K562 (cell line): Measurements from ENCODE around the gene ANAPC16. TPM values are rescaled to one million over a fixed set of nuclear protein-coding genes. Genes with fewer than 3 reads are reported as not detected.

Experiments used
- ATAC-seq: fragments of 200-7000 bp; cut with Tn5 transposase; 3 replicates; pipeline ENCODE4 v1.9.1; 2020; ENCODE audit warnings: moderate library complexity
- BruUV-seq: library from RNA; stranded (reverse); fragments of 400-500 nt; replicated peaks from 2 replicates; lab custom pipeline; 2021; lab: Mats Ljungman, UMichigan
- CTCF ChIA-PET: fragments of 300-600 bp; formaldehyde crosslinking; extraction: SDS; loops from one replicate; lab custom pipeline; 2021; ENCODE audit warnings: low intra/inter-chr PET ratio; lab: Yijun Ruan, JAX
- POLR2A ChIA-PET: fragments of 300-600, 350-650 bp; sonication (Branson Sonifier 250); formaldehyde crosslinking; extraction: SDS; loops from one replicate; lab custom pipeline; 2021; ENCODE audit warnings: antibody characterized with exemption, inconsistent platforms; lab: Yijun Ruan, JAX
- DNase-seq, 4 experiments: peaks; one replicate each; pipeline versions ENCODE4 v3.0.0 to v3.0.0-alpha.2; 2011 to 2018; ENCODE audit warnings: low spot score in 3 of 4, mixed read lengths in 3 of 4; ENCODE audit errors: extremely low read depth in 1 of 4
- FAIRE-seq: peaks from 2 replicates; lab custom pipeline; 2011; peaks lifted over from hg19 to GRCh38; lab: Jason Lieb, UNC
- H2AFZ ChIP-seq: 2 replicates; pipeline ENCODE4 v1.6.0; 2011; ENCODE audit warnings: low read depth, low read length, control low read depth, inconsistent platforms
- H3K27ac ChIP-seq: fragments of 200-600 bp; 3 replicates; pipeline ENCODE4 v1.8.0; 2011; ENCODE audit warnings: low read depth, mild to moderate bottlenecking, control low read depth, inconsistent platforms, low read length, moderate library complexity, mixed read lengths; ENCODE audit errors: extremely low read depth
- H3K27me3 ChIP-seq, 2 experiments: fragments of 300-600 bp in 1 of 2; 2 replicates in 1 of 2; 3 replicates in 1 of 2; pipeline versions ENCODE4 v1.6.0 to v1.8.0; 2011; ENCODE audit warnings: inconsistent platforms in 2 of 2, low read length in 2 of 2, mild to moderate bottlenecking in 1 of 2, mixed read lengths in 1 of 2, moderate library complexity in 1 of 2; ENCODE audit not compliant: control insufficient read depth in 2 of 2, insufficient read depth in 2 of 2
- H3K36me3 ChIP-seq: fragments of 300-600 bp; 3 replicates; pipeline ENCODE4 v1.8.0; 2011; ENCODE audit warnings: mild to moderate bottlenecking, low read length, inconsistent platforms; ENCODE audit not compliant: control insufficient read depth, insufficient read depth
- H3K4me1 ChIP-seq, 2 experiments: fragments of 200-600 bp in 1 of 2; replicated peaks in 1 of 2; 2 replicates in 1 of 2; 3 replicates in 1 of 2; pipeline versions ENCODE4 v1.5.1 to v1.8.0; 2011; ENCODE audit warnings: inconsistent platforms in 2 of 2, low read length in 2 of 2, mild to moderate bottlenecking in 1 of 2, mixed read lengths in 1 of 2, moderate library complexity in 1 of 2; ENCODE audit not compliant: control insufficient read depth in 2 of 2, insufficient read depth in 2 of 2
- H3K4me2 ChIP-seq: 2 replicates; pipeline ENCODE4 v1.6.1; 2011; ENCODE audit warnings: low read length, control low read depth, inconsistent platforms, mixed read lengths; ENCODE audit not compliant: insufficient read depth
- H3K4me3 ChIP-seq: fragments of 200-600 bp; sonication (generic), shearing (Covaris generic); 2 replicates; pipeline ENCODE4 v1.5.1; 2016; ENCODE audit warnings: control low read depth, inconsistent platforms
- H3K79me2 ChIP-seq: fragments of 200-600 bp; 3 replicates; pipeline ENCODE4 v1.8.0; 2011; ENCODE audit warnings: low read length, inconsistent platforms; ENCODE audit not compliant: control insufficient read depth, insufficient read depth
- H3K9ac ChIP-seq, 2 experiments: 2 replicates each; pipeline versions ENCODE4 v1.6.0 to v1.6.1; 2011; ENCODE audit warnings: low read depth in 2 of 2, low read length in 2 of 2, control low read depth in 1 of 2, inconsistent platforms in 1 of 2, mild to moderate bottlenecking in 1 of 2, mixed read lengths in 1 of 2; ENCODE audit not compliant: insufficient read depth in 1 of 2
- H3K9me1 ChIP-seq: one replicate; pipeline ENCODE4 v1.6.0; 2011; ENCODE audit warnings: inconsistent platforms, mild to moderate bottlenecking, low read length, moderate library complexity; ENCODE audit not compliant: control insufficient read depth, insufficient read depth
- H3K9me3 ChIP-seq: replicated peaks from 2 replicates; pipeline ENCODE4 v1.5.1; 2011; ENCODE audit warnings: low read depth, low read length, inconsistent platforms; ENCODE audit not compliant: control insufficient read depth, insufficient read depth
- H4K20me1 ChIP-seq: replicated peaks from 2 replicates; pipeline ENCODE4 v1.6.1; 2011; ENCODE audit warnings: low read length, inconsistent platforms, mixed read lengths; ENCODE audit not compliant: control insufficient read depth, insufficient read depth
- CBX5 ChIP-seq: IDR thresholded peaks from 2 replicates; pipeline ENCODE4 v1.6.1; 2014; ENCODE audit warnings: low read depth, borderline replicate concordance
- FOXJ2 ChIP-seq: fragments of 200-800 bp; sonication (Bioruptor generic); IDR thresholded peaks from 2 replicates; pipeline ENCODE4 v1.6.1; 2016; ENCODE audit warnings: missing genetic modification characterization, missing compliant biosample characterization
- HMG20A ChIP-seq: fragments of 450-650 bp; formaldehyde crosslinking; conservative IDR thresholded peaks from 2 replicates; pipeline ENCODE4 v1.4.0; 2020; ENCODE audit warnings: mild to moderate bottlenecking, mixed read lengths
- HNRNPLL ChIP-seq: fragments of 200-400 bp; formaldehyde crosslinking; IDR thresholded peaks from 2 replicates; pipeline ENCODE4 v1.6.1; 2017; ENCODE audit warnings: low read length, low read depth, mild to moderate bottlenecking; ENCODE audit not compliant: poor library complexity, severe bottlenecking
- LEF1 ChIP-seq: fragments of 450-650 bp; IDR thresholded peaks from 2 replicates; pipeline ENCODE4 v1.6.1; 2016; ENCODE audit warnings: mild to moderate bottlenecking
- MAFF ChIP-seq: IDR thresholded peaks from 2 replicates; pipeline ENCODE4 v1.6.1; 2012; ENCODE audit warnings: low read length, improper control_type of control experiment
- NCOA1 ChIP-seq: fragments of 450-650 bp; IDR thresholded peaks from 2 replicates; pipeline ENCODE4 v1.6.1; 2016; ENCODE audit warnings: low read depth
- NFRKB ChIP-seq: fragments of 450-650 bp; IDR thresholded peaks from 2 replicates; pipeline ENCODE4 v1.6.1; 2016; ENCODE audit warnings: low read depth
- NFXL1 ChIP-seq: fragments of 450-650 bp; formaldehyde crosslinking; IDR thresholded peaks from 2 replicates; pipeline ENCODE4 v1.4.0; 2021; ENCODE audit warnings: mild to moderate bottlenecking
- NRF1 ChIP-seq, 2 experiments: fragments of 450-650 bp; IDR thresholded peaks in 1 of 2; conservative IDR thresholded peaks in 1 of 2; 2 replicates each; pipeline ENCODE4 v1.6.1; 2014; ENCODE audit warnings: mild to moderate bottlenecking in 2 of 2
- RB1 ChIP-seq: fragments of 450-650 bp; IDR thresholded peaks from 2 replicates; pipeline ENCODE4 v1.6.1; 2017; ENCODE audit warnings: low read depth, mild to moderate bottlenecking
- SMAD1 ChIP-seq: fragments of 150-350 bp; IDR thresholded peaks from 2 replicates; pipeline ENCODE4 v1.6.1; 2014; ENCODE audit warnings: low read length, low read depth; ENCODE audit not compliant: partially characterized antibody
- ZBTB43 ChIP-seq: sonication (generic); formaldehyde crosslinking; IDR thresholded peaks from 2 replicates; pipeline ENCODE4 v1.8.0; 2023; ENCODE audit warnings: mild to moderate bottlenecking, missing genetic modification reagents
- ZNF395 ChIP-seq: fragments of 200-800 bp; sonication (Bioruptor generic); IDR thresholded peaks from 2 replicates; pipeline ENCODE4 v1.6.1; 2017; ENCODE audit warnings: missing genetic modification characterization, missing compliant biosample characterization
- ZNF444 ChIP-seq: fragments of 250-450 bp; sonication (Bioruptor Pico); IDR thresholded peaks from 2 replicates; pipeline ENCODE4 v1.4.0; 2020; ENCODE audit warnings: mild to moderate bottlenecking, moderate library complexity
- WGBS: fragments of 100-300 bp; shearing (Covaris generic); methylation state at CpG from one replicate; pipeline ENCODE4 v1.1.6; 2016; ENCODE audit warnings: low coverage, mixed read lengths; ENCODE audit not compliant: insufficient coverage; ENCODE audit errors: missing lambda C conversion rate; 5-methylcytosine and 5-hydroxymethylcytosine counted together
- in situ Hi-C: fragments of 300-500 bp; cut with MboI; formaldehyde crosslinking; loops from 4 replicates; pipeline ENCODE4 v1.15.0; 2018; ENCODE audit warnings: inconsistent platforms, mixed read lengths
- intact Hi-C: fragments of 100-400 bp; cut with micrococcal nuclease; formaldehyde crosslinking; loops from 2 replicates; pipeline ENCODE4 v1.14.2; 2022
- polyA plus RNA-seq, 8 experiments: library from polyadenylated mRNA; depleted of rRNA in 4 of 8; stranded (reverse) in 5 of 8; unstranded in 3 of 8; fragments of >200 nt; fragmentation: Nextera tagmentation in 2 of 8; fragmentation: Illumina TruSeq in 1 of 8; extraction: Ambion mirVana in 2 of 8; extraction: Trizol in 1 of 8; gene quantifications; 2 replicates each; pipeline versions ENCODE4 v1.2.1 to v1.2.3, GENCODE V29; 2011 to 2014; ENCODE audit warnings: inconsistent platforms in 1 of 8, missing spikeins in 1 of 8
- total RNA-seq, 7 experiments: library from RNA; depleted of rRNA in 6 of 7; stranded (reverse); fragments of >200 nt in 6 of 7; fragmentation: Illumina TruSeq in 2 of 7; extraction: Trizol in 2 of 7; gene quantifications; 2 replicates each; pipeline versions ENCODE4 v1.2.1 to v1.2.3, GENCODE V29; 2011 to 2021; ENCODE audit warnings: low replicate concordance in 1 of 7
- TF ChIP-seq, protein P1 (sequence below): sonication (generic); formaldehyde crosslinking; IDR thresholded peaks from 2 replicates; pipeline ENCODE4 v1.9.0; 2022; ENCODE audit warnings: mild to moderate bottlenecking, missing genetic modification reagents
- TF ChIP-seq, protein P2 (sequence below): sonication (generic); formaldehyde crosslinking; IDR thresholded peaks from 2 replicates; pipeline ENCODE4 v1.8.0; 2022; ENCODE audit warnings: mild to moderate bottlenecking, missing genetic modification reagents
- TF ChIP-seq, protein P3 (sequence below): sonication (generic); formaldehyde crosslinking; IDR thresholded peaks from 2 replicates; pipeline ENCODE4 v1.8.1; 2023; ENCODE audit warnings: mild to moderate bottlenecking, missing genetic modification reagents

ANAPC16 gene
- total and polyA plus RNA-seq, 9 of the 15 experiments (the other 6 are each of a cell fraction or from before 2014, with no cell fraction given) = 42.6 to 208 (median 108) TPM

DNA sequence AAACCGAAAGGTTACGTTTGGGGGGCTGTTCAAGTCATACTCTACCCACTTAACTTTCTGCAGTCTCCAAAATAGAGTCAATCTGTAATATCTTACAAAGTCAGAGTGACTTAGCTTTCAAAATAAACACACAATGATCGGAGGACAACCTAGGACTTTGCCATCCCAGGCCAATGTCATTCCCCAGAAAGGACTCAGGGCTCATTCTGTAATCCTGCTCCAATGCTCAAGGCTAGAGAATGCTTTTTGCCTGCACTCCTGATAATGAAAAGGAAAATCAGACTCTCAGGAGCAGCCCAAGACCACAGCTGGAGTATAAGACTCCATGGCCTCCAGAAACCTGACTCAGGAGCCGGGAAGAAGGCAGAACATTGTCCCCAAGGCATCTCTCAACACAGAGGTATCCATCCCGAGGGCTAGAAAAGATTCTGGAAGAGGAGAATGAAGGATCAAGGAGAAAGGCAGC is 28.8 kb downstream of the ANAPC16 start:
- peak overlapping the region; percentile 44 for H2AFZ ChIP-seq
- ChIA-PET CTCF (interaction anchor here (1.2 kb wide), 1 partner anchor 84 kb away, joined by 3 read pairs; no protein-coding TSS in a partner anchor), POLR2A (interaction anchor here (0.7 to 7.5 kb wide), 8 partner anchors 7 to 672 kb away, joined by 3 to 42 read pairs (median 12); partner anchors contain the start of genes ANAPC16, ASCC1 and DDIT4)
- peak overlapping the region; percentile 67 for H3K4me2 ChIP-seq
- H3K9me3 ChIP-seq = no peaks in the 10 kb centered on the region
- no peaks in the 10 kb centered on the region for H4K20me1 ChIP-seq
- WGBS = 3% methylated on average over 5 of the region's 5 CpGs
- H3K4me3 ChIP-seq = peak overlapping the region; percentile 6; the same call in 1 of the 2 replicates
- no peaks in the 10 kb centered on the region for H3K79me2 ChIP-seq
- H3K9ac ChIP-seq = peak overlapping the region; percentile 37 to 52; a peak in 3 of 4 replicates
- peak overlapping the region; percentile 73 for H3K27ac ChIP-seq
- FAIRE-seq = no peak
- H3K36me3 ChIP-seq = no peaks in the 10 kb centered on the region
- DNase-seq = no peak
- H3K4me1 ChIP-seq = peaks cover 30 to 45% of the 10 kb centered on the region in 2 experiments
- BruUV-seq = no TSS peak
- no peaks in the 10 kb centered on the region for H3K9me1 ChIP-seq
- ATAC-seq = peak; percentile 30
- intact Hi-C loops = loop anchor here (1.0 to 2.0 kb wide), 3 partner anchors 16 to 76 kb away; no protein-coding TSS in a partner anchor
- in situ Hi-C loops = no loop called here
- H3K27me3 ChIP-seq = no peaks in the 10 kb centered on the region
- TF ChIP-seq, protein P1, sequence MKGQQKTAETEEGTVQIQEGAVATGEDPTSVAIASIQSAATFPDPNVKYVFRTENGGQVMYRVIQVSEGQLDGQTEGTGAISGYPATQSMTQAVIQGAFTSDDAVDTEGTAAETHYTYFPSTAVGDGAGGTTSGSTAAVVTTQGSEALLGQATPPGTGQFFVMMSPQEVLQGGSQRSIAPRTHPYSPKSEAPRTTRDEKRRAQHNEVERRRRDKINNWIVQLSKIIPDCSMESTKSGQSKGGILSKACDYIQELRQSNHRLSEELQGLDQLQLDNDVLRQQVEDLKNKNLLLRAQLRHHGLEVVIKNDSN = no peak
- TF ChIP-seq, protein P2, sequence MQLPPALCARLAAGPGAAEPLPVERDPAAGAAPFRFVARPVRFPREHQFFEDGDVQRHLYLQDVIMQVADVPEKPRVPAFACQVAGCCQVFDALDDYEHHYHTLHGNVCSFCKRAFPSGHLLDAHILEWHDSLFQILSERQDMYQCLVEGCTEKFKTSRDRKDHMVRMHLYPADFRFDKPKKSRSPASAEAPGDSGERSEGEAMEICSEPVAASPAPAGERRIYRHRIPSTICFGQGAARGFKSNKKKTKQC (CRISPR knock-in tag) = no peak
- TF ChIP-seq, protein P3, sequence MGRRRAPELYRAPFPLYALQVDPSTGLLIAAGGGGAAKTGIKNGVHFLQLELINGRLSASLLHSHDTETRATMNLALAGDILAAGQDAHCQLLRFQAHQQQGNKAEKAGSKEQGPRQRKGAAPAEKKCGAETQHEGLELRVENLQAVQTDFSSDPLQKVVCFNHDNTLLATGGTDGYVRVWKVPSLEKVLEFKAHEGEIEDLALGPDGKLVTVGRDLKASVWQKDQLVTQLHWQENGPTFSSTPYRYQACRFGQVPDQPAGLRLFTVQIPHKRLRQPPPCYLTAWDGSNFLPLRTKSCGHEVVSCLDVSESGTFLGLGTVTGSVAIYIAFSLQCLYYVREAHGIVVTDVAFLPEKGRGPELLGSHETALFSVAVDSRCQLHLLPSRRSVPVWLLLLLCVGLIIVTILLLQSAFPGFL (CRISPR knock-in tag) = no peak
- TF ChIP-seq NFXL1 (CRISPR knock-in tag) (no peak), NRF1 (conservative IDR thresholded peaks at IDR 0.05 in 1 of 2, IDR thresholded peaks at IDR 0.05 in 1 of 2) (no peak), CBX5 (no peak), NCOA1 (no peak), ZNF395 (peak; percentile 33; the same call in 1 of the 2 replicates), SMAD1 (no peak), FOXJ2 (tag) (peak; percentile 35; the same call in 1 of the 2 replicates), MAFF (0 out of 2 replicates have a peak, but pooled peaks have one; percentile 4), HNRNPLL (no peak), LEF1 (no peak), ZNF444 (no peak), ZBTB43 (no peak), HMG20A (no peak), NFRKB (0 out of 2 replicates have a peak, but pooled peaks have one; percentile 5), RB1 (no peak)
